Suppressor macrophage treated with lipopolysaccharide for 1 hour (primary cell): Measurements from ENCODE around the gene PTPRN.
A peak's percentile ranks its signal among the peaks of the same experiment; 100 is the strongest.

Experiments used
- DNase-seq, 3 donors: peaks; one replicate each; pipeline ENCODE4 v3.0.0-alpha.2; 2020 to 2022

Gene PTPRN

GRCh38 chr2:219286436-219287115 lies 22.6 kb downstream of the PTPRN start:
- no peak for DNase-seq

- DNase-seq = no peak
These were observed 23.2 kb downstream of the PTPRN start for GRCh38 chr2:219285894-219286425.

- no peak for DNase-seq
These were observed 23.8 kb downstream of the PTPRN start for GRCh38 chr2:219285373-219285735.

GRCh38 chr2:219284501-219285372 lies 24.5 kb downstream of the PTPRN start:
- no peak for DNase-seq

- no peak for DNase-seq
These were observed 26.1 kb downstream of the PTPRN start for GRCh38 chr2:219282943-219283581.

GRCh38 chr2:219282375-219282774 lies 26.8 kb downstream of the PTPRN start:
- no peak for DNase-seq

- DNase-seq = no peak
These were observed 27.6 kb downstream of the PTPRN start for GRCh38 chr2:219281588-219281987.

GRCh38 chr2:219280651-219281050 lies 28.6 kb downstream of the PTPRN start:
- DNase-seq = no peak

- DNase-seq = no peak
These were observed 29.2 kb downstream of the PTPRN start for GRCh38 chr2:219279916-219280516.

- peak; percentile 100 for DNase-seq
These were observed 29.9 kb downstream of the PTPRN start, which contains the start of gene DNAJB2 for GRCh38 chr2:219279151-219279915. TSS of gene DNAJB2 (plus strand) at chr2:219279366. CDS start at chr2:219279834, 468 bp downstream.

- no peak for DNase-seq
These were observed 30.5 kb downstream of the PTPRN start for GRCh38 chr2:219278655-219279150.

- DNase-seq = peak; percentile 71 to 77 (median 76)
These were observed 31.2 kb downstream of the PTPRN start for GRCh38 chr2:219277703-219278654.

GRCh38 chr2:219274361-219274921 lies 34.8 kb downstream of the PTPRN start:
- DNase-seq = no peak

- no peak for DNase-seq
These were observed 35.3 kb downstream of the PTPRN start for GRCh38 chr2:219273937-219274336.

GRCh38 chr2:219272995-219273394 lies 36.2 kb downstream of the PTPRN start:
- DNase-seq = peak; percentile 28 to 46 (median 46)

- peak in 2 of 3 donors; percentile 32 to 44 for DNase-seq
These were observed 36.8 kb downstream of the PTPRN start for GRCh38 chr2:219272356-219272755.

GRCh38 chr2:219271021-219271420 lies 38.2 kb downstream of the PTPRN start:
- DNase-seq = no peak

GRCh38 chr2:219270055-219270372 lies 39.2 kb downstream of the PTPRN start:
- no peak for DNase-seq

- DNase-seq = no peak
These were observed 39.7 kb downstream of the PTPRN start for GRCh38 chr2:219269362-219270054.

GRCh38 chr2:219268294-219268693 lies 40.9 kb downstream of the PTPRN start:
- no peak for DNase-seq
